Fibroblast of mammary gland (primary cell): ENCODE measurements around the gene PYDC1.
A peak's percentile ranks its signal among the peaks of the same experiment; 100 is the strongest.
"Not testable (repeated sequence)": the region's sequence is repeated elsewhere in the genome, so short reads cannot be mapped to it uniquely, and the experiment has no call there.

Experiments
- DNase-seq: peaks from one replicate; pipeline ENCODE4 v3.0.0-alpha.2; 2010; ENCODE audit warnings: low read depth
- H3K4me3 ChIP-seq: 2 replicates; pipeline ENCODE4 v1.5.1; 2011; ENCODE audit warnings: low read depth, mild to moderate bottlenecking, low read length, moderate library complexity; ENCODE audit not compliant: control insufficient read depth
- TF ChIP-seq, protein P1 (sequence below): conservative IDR thresholded peaks from 2 replicates; pipeline ENCODE4 v1.5.1; 2011; ENCODE audit warnings: low read depth, low read length, inconsistent platforms; ENCODE audit not compliant: control insufficient read depth, insufficient read depth

The PYDC1 gene

DNA sequence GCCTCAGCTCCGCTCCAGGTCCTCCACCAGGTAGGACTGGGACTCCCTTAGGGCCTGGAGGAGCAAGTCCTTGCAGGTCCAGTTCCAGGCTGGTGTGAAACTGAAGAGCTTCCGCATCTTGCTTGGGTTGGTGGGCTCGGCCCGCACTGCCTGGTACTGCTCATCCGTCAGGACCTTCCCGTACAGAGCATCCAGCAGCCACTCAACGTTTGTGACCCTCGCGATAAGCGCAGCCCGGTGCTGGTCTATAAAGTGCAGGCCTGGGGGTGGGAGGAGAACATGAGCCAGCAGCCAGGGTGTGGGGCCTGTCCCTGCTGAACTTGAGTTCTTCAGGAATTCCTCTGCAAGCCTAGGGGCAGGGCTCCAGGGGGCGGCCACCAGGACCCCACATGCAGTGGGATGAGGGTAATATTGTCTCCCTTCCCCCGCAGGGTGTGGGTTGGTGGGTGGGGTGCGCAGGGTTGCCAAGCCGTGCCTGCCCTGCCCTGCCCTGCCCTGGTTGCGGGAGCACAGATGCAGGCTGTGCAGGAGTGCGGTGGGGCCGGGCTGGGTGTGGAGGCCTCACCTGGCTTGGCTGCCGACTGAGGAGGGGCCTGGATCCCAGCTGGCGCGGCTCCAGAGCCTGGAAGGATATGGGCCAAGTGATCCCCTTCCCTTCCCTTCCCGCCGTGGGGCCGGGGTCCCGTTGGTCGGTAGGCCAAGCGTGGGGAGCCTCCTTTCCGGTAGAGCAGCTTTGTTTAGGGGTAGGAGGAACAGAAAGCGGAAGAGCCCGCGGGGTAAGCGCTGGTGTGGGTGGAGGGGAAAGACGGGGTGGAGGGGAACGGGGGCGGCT, 15.1 kb downstream of the PYDC1 start:
- H3K4me3 ChIP-seq, result peak overlapping the region; percentile 59
- DNase-seq, result no peak
- TF ChIP-seq, protein P1, sequence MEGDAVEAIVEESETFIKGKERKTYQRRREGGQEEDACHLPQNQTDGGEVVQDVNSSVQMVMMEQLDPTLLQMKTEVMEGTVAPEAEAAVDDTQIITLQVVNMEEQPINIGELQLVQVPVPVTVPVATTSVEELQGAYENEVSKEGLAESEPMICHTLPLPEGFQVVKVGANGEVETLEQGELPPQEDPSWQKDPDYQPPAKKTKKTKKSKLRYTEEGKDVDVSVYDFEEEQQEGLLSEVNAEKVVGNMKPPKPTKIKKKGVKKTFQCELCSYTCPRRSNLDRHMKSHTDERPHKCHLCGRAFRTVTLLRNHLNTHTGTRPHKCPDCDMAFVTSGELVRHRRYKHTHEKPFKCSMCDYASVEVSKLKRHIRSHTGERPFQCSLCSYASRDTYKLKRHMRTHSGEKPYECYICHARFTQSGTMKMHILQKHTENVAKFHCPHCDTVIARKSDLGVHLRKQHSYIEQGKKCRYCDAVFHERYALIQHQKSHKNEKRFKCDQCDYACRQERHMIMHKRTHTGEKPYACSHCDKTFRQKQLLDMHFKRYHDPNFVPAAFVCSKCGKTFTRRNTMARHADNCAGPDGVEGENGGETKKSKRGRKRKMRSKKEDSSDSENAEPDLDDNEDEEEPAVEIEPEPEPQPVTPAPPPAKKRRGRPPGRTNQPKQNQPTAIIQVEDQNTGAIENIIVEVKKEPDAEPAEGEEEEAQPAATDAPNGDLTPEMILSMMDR, result no peak

DNA sequence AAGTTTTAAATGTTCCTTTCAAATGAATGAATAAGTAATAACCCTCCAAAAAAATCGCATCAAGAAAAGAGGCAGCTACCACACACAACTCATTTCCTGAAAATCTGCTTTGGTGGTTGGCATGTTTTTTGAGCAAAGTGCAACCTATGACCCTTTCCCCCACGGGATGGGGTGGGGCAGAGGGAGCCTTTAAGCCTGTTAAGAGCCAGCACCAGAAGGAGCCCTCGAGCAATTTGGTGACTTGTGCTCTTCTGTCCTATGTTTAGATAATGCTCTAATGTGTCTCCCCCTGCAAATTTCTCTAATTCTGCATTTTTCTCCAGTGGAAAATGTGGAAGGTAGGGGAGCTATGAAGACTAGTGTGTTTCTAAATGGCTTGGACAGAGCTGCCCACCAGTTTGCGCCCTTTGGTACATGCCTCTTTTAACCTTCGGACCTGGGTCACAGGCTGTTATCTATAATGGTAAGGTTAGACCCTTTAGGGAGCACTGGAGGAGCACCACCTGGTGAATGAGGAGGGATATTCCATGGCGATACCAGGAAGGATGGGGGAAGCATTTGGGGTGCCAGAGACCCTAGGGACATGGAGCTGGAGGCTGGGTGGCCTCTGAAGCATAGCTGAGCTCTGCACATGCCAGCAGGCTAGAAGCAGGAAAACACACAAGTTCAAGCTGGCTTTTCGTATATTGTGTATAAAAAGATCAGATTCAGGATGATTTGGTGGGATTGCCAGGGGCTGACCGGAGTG, 15.9 kb downstream of the PYDC1 start:
- DNase-seq, result peak; percentile 48
- TF ChIP-seq, protein P1, result peak; percentile 13
- H3K4me3 ChIP-seq, result no peak overlapping the region

DNA sequence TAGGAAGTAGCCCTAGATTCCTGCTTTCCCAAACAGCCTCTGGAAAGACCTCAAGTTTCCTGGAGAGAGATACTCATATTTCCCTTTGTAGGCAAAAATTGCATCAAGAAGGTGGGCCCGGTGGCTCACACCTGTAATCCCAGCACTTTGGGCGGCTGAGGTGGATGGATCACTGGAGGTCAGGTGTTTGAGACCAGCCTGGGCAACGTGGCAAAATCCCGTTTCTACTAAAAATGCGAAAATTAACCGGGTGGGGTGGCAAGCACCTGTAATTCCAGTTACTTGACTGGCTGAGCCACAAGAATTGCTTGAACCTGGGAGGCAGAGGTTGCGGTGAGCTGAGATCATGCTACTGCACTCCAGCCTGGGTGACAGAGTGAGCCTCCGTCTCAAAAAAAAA, 16.8 kb downstream of the PYDC1 start:
- not testable (repeated sequence) for H3K4me3 ChIP-seq, DNase-seq

DNA sequence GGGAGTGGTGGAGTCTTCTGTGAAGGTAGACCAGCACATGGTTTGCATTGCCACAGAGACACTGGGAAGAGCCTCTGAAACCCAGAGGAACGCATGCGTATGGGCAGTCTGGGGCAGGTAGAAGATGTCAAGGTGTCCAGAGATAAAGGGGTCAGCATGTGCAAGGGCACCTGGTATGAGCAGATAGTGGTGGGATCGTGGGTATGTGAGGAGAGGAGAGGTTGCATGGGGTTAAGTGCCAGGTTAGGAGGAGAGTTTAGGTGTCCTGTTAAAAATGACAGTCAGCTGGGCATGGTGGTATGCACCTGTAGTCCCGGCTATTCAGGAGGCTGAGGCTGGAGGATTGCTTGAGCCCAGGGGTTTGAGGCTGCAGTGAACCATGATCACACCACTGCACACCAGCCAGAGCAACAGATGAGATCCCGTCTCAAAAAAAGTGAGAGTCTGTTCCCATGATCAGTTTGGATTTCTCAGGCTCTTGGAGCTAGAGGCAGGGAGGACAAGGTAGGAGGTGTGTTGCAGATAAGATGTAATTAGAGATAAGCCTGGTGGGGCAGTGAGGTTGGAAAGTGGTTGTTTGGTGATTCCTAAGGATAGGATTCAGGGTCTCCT, 17.4 kb downstream of the PYDC1 start:
- no peak overlapping the region for H3K4me3 ChIP-seq
- TF ChIP-seq, protein P1, result no peak
- DNase-seq, result no peak

DNA sequence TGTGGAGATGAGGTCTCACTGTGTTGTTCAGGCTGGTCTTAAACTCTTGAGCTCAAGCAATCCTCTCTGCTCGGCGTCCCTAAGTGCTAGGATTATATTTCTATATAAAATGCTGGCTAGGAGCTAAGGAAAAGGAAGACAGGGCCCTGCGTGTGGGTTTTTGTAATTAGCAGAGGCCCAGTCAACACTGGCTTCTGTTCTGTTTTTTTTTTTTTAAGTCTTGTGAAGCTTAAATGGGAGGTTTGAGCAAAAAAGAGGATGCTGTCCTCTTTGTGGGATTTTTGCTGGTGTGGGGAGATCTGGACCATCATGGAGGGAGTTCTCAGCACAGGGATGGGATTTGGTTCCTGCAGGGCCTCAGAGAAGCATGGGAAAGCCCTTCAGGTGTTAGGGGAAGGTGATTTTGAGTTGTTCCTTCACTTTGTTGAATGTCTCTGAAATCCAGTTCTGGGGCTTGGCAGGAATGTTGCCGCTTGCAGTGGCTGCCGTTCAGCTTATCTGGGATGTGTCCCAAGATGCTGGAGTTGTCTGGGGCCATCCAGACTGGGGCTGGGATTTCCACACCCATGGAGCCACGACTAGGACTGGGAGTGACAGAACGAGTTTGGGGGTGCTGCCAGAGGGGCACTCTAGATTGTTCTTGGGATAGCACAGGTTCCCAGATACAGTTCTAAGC, 18.6 kb downstream of the PYDC1 start:
- H3K4me3 ChIP-seq, result no peak overlapping the region
- no peak for DNase-seq
- TF ChIP-seq, protein P1, result no peak

DNA sequence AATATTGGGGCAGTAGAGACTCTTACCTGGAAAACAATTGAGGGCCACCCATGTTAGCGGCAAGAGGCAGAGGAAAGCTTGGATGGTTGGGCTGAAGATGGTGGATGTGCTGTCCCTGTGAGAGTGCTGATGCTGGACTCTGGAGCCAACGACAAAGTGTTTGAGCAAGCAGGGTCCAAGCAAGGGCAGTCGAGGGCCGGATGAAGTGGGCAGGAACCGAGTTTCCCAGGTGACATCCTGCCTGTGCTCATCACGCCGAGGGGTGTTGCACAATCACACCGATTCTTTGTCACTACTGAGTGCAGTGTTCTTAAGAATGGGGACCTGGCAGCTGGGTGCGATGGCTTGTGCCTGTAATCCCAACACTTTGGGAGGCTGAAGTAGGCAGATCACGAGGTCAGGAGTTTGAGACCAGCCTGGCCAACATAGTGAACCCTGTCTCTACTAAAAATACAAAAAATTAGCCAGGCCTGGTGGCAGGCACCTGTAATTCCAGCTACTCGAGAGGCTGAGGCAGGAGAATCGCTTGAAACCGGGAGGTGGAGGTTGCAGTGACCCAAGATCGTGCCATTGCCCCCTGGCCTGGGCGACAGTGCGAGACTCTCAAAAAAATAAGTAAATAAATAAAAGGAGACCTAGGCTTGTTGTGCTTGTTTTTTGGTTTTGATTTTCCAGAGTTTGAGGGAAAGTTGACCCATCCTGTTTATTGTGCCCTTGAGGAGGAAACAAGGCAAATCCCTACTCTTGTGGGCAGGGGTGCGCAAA, 20.4 kb downstream of the PYDC1 start:
- TF ChIP-seq, protein P1, result no peak
- no peak overlapping the region for H3K4me3 ChIP-seq

DNA sequence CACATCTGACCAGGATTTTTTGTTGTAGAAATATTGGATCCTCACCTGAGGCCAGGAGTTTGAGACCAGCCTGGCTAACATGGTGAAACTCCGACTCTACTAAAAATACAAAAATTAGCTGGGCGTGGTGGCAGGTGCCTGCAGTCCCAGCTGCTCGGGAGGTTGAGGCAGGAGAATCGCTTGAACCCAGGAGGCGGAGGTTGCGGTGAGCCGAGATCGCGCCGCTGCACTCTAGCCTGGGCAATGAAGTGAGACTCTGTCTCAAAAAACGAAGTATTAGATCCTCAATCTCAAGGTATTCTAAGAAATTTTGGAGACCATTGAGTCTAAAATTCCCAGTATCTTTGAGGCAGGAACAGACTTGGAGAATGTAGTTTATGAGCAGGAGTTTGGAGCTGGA, 21.1 kb downstream of the PYDC1 start:
- not testable (repeated sequence) for H3K4me3 ChIP-seq, DNase-seq

More for the DNA sequence above, 20.4 kb downstream of the PYDC1 start:
- DNase-seq, result no peak
